SU-DHL-6 (cell line): ENCODE results near the gene CCDC85C.

Source experiments
- H2AFZ ChIP-seq: fragments of 200-600 bp; sonication (generic); 2 replicates; pipeline ENCODE4 v1.6.1; 2014; ENCODE audit warnings: low read depth, mild to moderate bottlenecking, moderate library complexity, mixed read lengths, antibody characterized with exemption, low read length; ENCODE audit not compliant: severe bottlenecking
- H3F3A ChIP-seq: fragments of 200-600 bp; shearing (Covaris generic); 2 replicates; pipeline ENCODE4 v1.6.0; 2016; ENCODE audit warnings: antibody characterized with exemption, mild to moderate bottlenecking; ENCODE audit not compliant: insufficient read depth
- H3K27ac ChIP-seq: fragments of 200-600 bp; sonication (generic); 2 replicates; pipeline ENCODE4 v1.5.1; 2016; ENCODE audit warnings: low read depth, mild to moderate bottlenecking, low read length, moderate library complexity, mixed read lengths
- H3K27me3 ChIP-seq: fragments of 200-600 bp; sonication (generic), shearing (Covaris generic); 2 replicates; pipeline ENCODE4 v1.6.0; 2014; ENCODE audit warnings: mild to moderate bottlenecking, low read length
- H3K36me3 ChIP-seq: fragments of 200-600 bp; sonication (generic); 2 replicates; pipeline ENCODE4 v1.6.1; 2014; ENCODE audit warnings: mild to moderate bottlenecking, low read length, mixed read lengths
- H3K4me2 ChIP-seq: fragments of 300-600, 200-600 bp; shearing (Covaris generic), sonication (generic); 2 replicates; pipeline ENCODE4 v1.6.0; 2014; ENCODE audit warnings: low read length, low read depth, mild to moderate bottlenecking; ENCODE audit not compliant: poor library complexity, severe bottlenecking
- H3K4me3 ChIP-seq: fragments of 200-600 bp; sonication (generic); 2 replicates; pipeline ENCODE4 v1.5.1; 2014; ENCODE audit warnings: antibody characterized with exemption, low read length, mild to moderate bottlenecking, mixed read lengths; ENCODE audit not compliant: insufficient read depth, poor library complexity, severe bottlenecking
- H3K79me2 ChIP-seq: fragments of 200-600 bp; sonication (generic); 2 replicates; pipeline ENCODE4 v1.6.1; 2014; ENCODE audit warnings: mild to moderate bottlenecking, low read length, moderate library complexity; ENCODE audit not compliant: insufficient read depth
- H3K9ac ChIP-seq: fragments of 200-600 bp; sonication (generic); 2 replicates; pipeline ENCODE4 v1.7.0; 2014; ENCODE audit warnings: mild to moderate bottlenecking, low read length
- H3K9me2 ChIP-seq: fragments of 200-600 bp; sonication (generic); replicated peaks from 2 replicates; pipeline ENCODE4 v1.6.1; 2014; ENCODE audit warnings: low read length; ENCODE audit not compliant: insufficient read depth
- H3K9me3 ChIP-seq: fragments of 200-600 bp; sonication (generic); 2 replicates; pipeline ENCODE4 v1.6.1; 2014; ENCODE audit warnings: low read length, mixed read lengths; ENCODE audit not compliant: insufficient read depth
- H4K20me1 ChIP-seq: fragments of 200-600 bp; sonication (generic); 2 replicates; pipeline ENCODE4 v1.6.1; 2014; ENCODE audit warnings: low read depth, mild to moderate bottlenecking, antibody characterized with exemption, low read length, moderate library complexity, mixed read lengths
- CTCF ChIP-seq: fragments of 200-600 bp; sonication (generic); IDR thresholded peaks from one replicate; pipeline ENCODE4 v1.5.1; 2017; ENCODE audit warnings: antibody characterized with exemption, mild to moderate bottlenecking, low read length, moderate library complexity; ENCODE audit not compliant: insufficient read depth, poor library complexity, severe bottlenecking
- EZH2phosphoT487 ChIP-seq: fragments of 200-600 bp; sonication (generic), shearing (Covaris generic); conservative IDR thresholded peaks from 2 replicates; pipeline ENCODE4 v1.6.1; 2018; ENCODE audit warnings: mild to moderate bottlenecking, antibody characterized with exemption, low read length, moderate library complexity, mixed read lengths

The CCDC85C gene

DNA sequence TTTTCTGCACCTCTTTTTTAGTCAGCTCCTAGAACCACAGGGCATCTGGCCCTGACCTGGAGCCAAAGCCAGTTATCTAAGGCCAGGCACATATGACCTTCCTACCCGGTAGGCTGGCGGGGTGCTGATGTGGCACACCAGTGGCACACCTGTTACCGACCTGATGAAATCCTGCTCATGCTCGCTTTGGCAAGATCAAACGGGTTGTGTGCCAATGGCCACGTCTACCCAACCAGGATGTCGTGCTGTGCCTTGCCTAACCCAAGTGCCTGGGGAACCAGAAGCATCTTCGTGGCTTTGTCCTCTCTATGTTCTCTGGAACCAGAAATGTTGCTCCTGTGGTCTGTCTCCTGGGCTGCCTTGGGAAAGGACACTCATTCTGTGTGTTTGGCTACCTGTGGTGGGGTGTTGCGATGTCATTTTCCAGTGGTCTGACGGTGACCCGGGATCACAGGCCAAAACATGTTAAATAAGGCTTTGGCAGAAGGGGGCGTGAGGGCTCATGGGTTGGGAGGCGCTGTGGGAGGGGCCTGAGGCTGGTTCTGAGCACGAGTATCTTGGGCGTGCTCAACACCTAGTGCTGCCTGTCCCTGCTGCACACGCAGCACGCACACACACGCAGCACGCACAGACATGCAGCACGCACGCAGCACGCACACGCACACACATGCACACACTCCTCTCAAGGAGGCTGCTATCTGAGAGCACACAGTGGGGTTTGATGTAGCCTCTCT is 94.9 kb downstream of the CCDC85C start:
- Histone ChIP-seq H3K4me2 (no peak overlapping the region), H3K36me3 (no peaks in the 10 kb centered on the region)

GRCh38 chr14:99507860-99508640 is 96.0 kb downstream of the CCDC85C start:
- Histone ChIP-seq H4K20me1 (no peaks in the 10 kb centered on the region), H3K9ac (no peak overlapping the region), H2AFZ (no peak overlapping the region), H3K4me3 (no peak overlapping the region), H3K9me3 (no peaks in the 10 kb centered on the region), H3K4me2 (no peak overlapping the region), H3K9me2 (no peaks in the 10 kb centered on the region), H3K36me3 (peaks cover 6% of the 10 kb centered on the region; the same call in 1 of the 2 replicates), H3K27ac (no peak overlapping the region), H3F3A (no peaks in the 10 kb centered on the region), H3K27me3 (no peaks in the 10 kb centered on the region), H3K79me2 (no peaks in the 10 kb centered on the region)
- no peak for TF ChIP-seq CTCF
- TF ChIP-seq EZH2phosphoT487 = no peak

More for the DNA sequence above, 94.9 kb downstream of the CCDC85C start:
- no peak for TF ChIP-seq CTCF
- TF ChIP-seq EZH2phosphoT487 = no peak
- no peaks in the 10 kb centered on the region for H3K27me3 ChIP-seq
- no peaks in the 10 kb centered on the region for H3F3A ChIP-seq
- H3K9me3 ChIP-seq = no peaks in the 10 kb centered on the region
- no peaks in the 10 kb centered on the region for H3K79me2 ChIP-seq
- no peaks in the 10 kb centered on the region for H3K9me2 ChIP-seq
- H4K20me1 ChIP-seq = no peaks in the 10 kb centered on the region
- H3K9ac ChIP-seq = no peak overlapping the region
- no peak overlapping the region for H2AFZ ChIP-seq
- H3K27ac ChIP-seq = no peak overlapping the region
- no peak overlapping the region for H3K4me3 ChIP-seq

DNA sequence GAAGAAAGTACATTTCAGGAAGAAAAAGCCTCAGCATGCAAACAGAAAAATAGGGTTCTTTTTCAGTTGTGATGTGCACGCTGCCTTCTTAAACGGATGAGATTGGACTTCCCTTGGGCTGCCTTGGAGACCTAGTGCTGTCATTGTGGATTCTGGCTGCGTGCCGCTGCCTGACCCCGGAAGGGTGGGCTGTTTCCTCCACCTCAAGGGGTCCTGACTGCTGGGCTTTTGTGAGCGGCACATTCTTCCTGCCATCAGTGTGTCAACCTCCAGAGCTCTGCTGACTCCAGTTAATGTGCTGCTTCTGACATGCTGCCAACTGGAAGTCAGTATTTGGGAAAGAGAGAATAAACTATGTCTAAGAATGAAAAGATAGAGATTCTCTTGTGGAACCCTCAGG is 97.7 kb downstream of the CCDC85C start:
- Histone ChIP-seq H3K9ac (no peak overlapping the region), H3K36me3 (peaks cover 13% of the 10 kb centered on the region; the same call in 1 of the 2 replicates), H3K27ac (no peak overlapping the region), H3K9me2 (no peaks in the 10 kb centered on the region), H3F3A (no peaks in the 10 kb centered on the region), H3K4me3 (no peak overlapping the region), H2AFZ (no peak overlapping the region), H4K20me1 (no peaks in the 10 kb centered on the region), H3K9me3 (no peaks in the 10 kb centered on the region), H3K27me3 (no peaks in the 10 kb centered on the region), H3K4me2 (no peak overlapping the region), H3K79me2 (no peaks in the 10 kb centered on the region)
- TF ChIP-seq EZH2phosphoT487 (no peak), CTCF (no peak)
